GM18520 (cell line): ENCODE data around the gene TRPC4AP.

ENCODE experiments used
- ATAC-seq: cut with Tn5 transposase; IDR thresholded peaks from one replicate; pipeline ENCODE4 v1.9.1; 2021; ENCODE audit not compliant: unreplicated experiment

Gene TRPC4AP

GRCh38 chr20:35017099-35017835 lies 75.3 kb downstream of the TRPC4AP start:
- ATAC-seq: no peak

- ATAC-seq: no peak
Measured at GRCh38 chr20:35015863-35016193, 76.8 kb downstream of the TRPC4AP start.

- no peak for ATAC-seq
Measured at GRCh38 chr20:35014537-35014936, 78.1 kb downstream of the TRPC4AP start.

GRCh38 chr20:35013421-35014411 lies 78.9 kb downstream of the TRPC4AP start:
- no peak for ATAC-seq

- no peak for ATAC-seq
Measured at GRCh38 chr20:35012227-35013069, 80.2 kb downstream of the TRPC4AP start.

- ATAC-seq: no peak
Measured at GRCh38 chr20:35011589-35012226, 80.9 kb downstream of the TRPC4AP start.

GRCh38 chr20:35010405-35011192 lies 82.0 kb downstream of the TRPC4AP start:
- no peak for ATAC-seq

GRCh38 chr20:35009665-35010328 lies 82.8 kb downstream of the TRPC4AP start:
- ATAC-seq: no peak

- no peak for ATAC-seq
Measured at GRCh38 chr20:35008411-35009342, 83.9 kb downstream of the TRPC4AP start.

GRCh38 chr20:35007891-35008290 lies 84.7 kb downstream of the TRPC4AP start:
- ATAC-seq: no peak

- ATAC-seq: no peak
Measured at GRCh38 chr20:35007413-35007812, 85.2 kb downstream of the TRPC4AP start.

GRCh38 chr20:35006531-35006971 lies 86.1 kb downstream of the TRPC4AP start:
- ATAC-seq: no peak

- no peak for ATAC-seq
Measured at GRCh38 chr20:35006009-35006408, 86.6 kb downstream of the TRPC4AP start.

GRCh38 chr20:35005463-35005961 lies 87.1 kb downstream of the TRPC4AP start:
- ATAC-seq: no peak

- no peak for ATAC-seq
Measured at GRCh38 chr20:35004749-35005462, 87.7 kb downstream of the TRPC4AP start.

- no peak for ATAC-seq
Measured at GRCh38 chr20:35004051-35004725, 88.4 kb downstream of the TRPC4AP start.
